Uterus (tissue), 2 donors: ENCODE results near the gene ENO2.

ENCODE experiments used
- CTCF ChIP-seq, 4 experiments: fragments of 200-600 bp in 2 of 4; fragments of 450-650 bp in 2 of 4; sonication (generic) in 2 of 4; IDR thresholded peaks; one replicate each; pipeline ENCODE4 v1.5.1; 2016 to 2019; ENCODE audit warnings: antibody characterized with exemption in 4 of 4, mild to moderate bottlenecking in 2 of 4, moderate library complexity in 1 of 4
- POLR2A ChIP-seq, 2 donors: fragments of 450-650 bp; IDR thresholded peaks; one replicate each; pipeline ENCODE4 v1.6.1; 2016; ENCODE audit warnings: antibody characterized with exemption in 2 of 2, mild to moderate bottlenecking in 1 of 2, moderate library complexity in 1 of 2

GRCh38 chr12:6923851-6924250, 9.5 kb downstream of the ENO2 start:
- no peak for TF ChIP-seq POLR2A (IDR thresholded peaks at IDR 0.05)
- TF ChIP-seq CTCF (IDR thresholded peaks at IDR 0.05): no peak
